GM19193 (cell line): ENCODE measurements around the gene MCRS1.

ENCODE experiments used
- POLR2A ChIP-seq: IDR thresholded peaks from 4 replicates; pipeline ENCODE4 v1.6.1; 2011; ENCODE audit not compliant: insufficient read depth, insufficient read length; ENCODE audit errors: extremely low read depth

MCRS1 gene

GRCh38 chr12:49564686-49565405, 3.1 kb downstream of the MCRS1 start:
- TF ChIP-seq POLR2A, result peak; percentile 20

- no peak for TF ChIP-seq POLR2A
Observed at GRCh38 chr12:49563951-49564685, 3.8 kb downstream of the MCRS1 start.

GRCh38 chr12:49562831-49563230, 5.1 kb downstream of the MCRS1 start:
- TF ChIP-seq POLR2A, result no peak

- no peak for TF ChIP-seq POLR2A
Observed at GRCh38 chr12:49562233-49562632, 5.7 kb downstream of the MCRS1 start.

DNA sequence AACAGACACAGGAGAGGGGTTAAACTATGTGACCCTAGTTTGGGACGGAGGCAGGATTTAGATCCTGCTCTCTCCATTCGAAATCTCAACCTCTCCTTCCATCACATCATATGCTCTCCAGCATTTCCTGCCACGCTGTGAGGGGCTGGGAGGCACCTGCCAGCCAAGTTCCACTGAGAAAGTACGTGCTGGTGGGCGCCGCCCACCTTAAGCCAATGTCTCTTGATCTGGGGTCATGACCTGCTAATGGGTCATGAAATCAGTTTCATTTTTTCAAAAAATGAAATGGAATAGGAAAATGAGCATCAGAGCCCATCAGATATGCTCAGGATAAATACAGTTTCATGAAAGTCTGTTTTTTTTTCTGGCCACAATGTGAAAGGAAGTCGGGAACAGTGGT, 7.2 kb downstream of the MCRS1 start:
- no peak for TF ChIP-seq POLR2A

- no peak for TF ChIP-seq POLR2A
Observed at GRCh38 chr12:49559011-49559675, 8.8 kb downstream of the MCRS1 start.

- TF ChIP-seq POLR2A, result no peak
Observed at GRCh38 chr12:49558526-49558925, 9.4 kb downstream of the MCRS1 start.

GRCh38 chr12:49557917-49558215, 10.1 kb downstream of the MCRS1 start:
- no peak for TF ChIP-seq POLR2A

GRCh38 chr12:49557187-49557916, 10.6 kb downstream of the MCRS1 start:
- TF ChIP-seq POLR2A, result peak; percentile 27

DNA sequence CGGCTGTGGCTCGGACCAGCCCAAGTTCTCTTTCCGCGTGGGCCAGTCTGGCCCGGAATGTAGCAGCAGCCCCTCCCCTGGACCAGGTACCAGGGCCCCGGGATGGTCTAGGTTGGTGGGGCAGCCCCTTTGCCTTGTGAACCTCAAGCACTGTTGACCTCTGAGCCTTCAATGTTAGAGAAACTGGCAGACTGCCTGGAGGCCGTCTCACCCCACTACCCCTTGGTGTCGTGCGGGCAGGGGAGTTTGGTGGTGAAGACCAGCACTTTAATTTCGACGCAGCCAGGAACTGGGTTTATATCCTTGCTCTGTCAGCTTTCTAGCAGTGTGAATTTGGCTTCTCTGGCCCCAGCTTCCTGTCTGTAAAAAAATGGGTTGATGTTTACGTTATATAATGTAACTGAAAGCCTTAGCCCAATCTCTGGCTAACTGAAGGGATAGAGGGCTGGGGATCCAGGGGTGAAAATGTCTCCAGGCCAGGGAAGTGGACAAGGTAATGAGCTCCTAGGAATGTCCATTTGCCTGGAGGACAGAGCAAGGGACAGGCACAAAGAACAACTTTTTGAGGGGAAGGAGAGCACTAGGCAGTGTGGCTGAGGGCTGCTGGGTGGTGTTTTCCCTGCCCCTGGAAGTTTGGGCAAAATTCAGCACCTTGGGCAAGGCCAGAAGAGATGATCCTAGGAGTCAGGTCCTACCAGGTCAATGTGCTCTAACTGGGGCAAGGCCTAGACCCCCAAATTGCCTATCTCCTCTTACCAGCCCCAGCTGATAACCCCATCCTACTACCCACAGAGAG, 11.4 kb downstream of the MCRS1 start:
- no peak for TF ChIP-seq POLR2A

DNA sequence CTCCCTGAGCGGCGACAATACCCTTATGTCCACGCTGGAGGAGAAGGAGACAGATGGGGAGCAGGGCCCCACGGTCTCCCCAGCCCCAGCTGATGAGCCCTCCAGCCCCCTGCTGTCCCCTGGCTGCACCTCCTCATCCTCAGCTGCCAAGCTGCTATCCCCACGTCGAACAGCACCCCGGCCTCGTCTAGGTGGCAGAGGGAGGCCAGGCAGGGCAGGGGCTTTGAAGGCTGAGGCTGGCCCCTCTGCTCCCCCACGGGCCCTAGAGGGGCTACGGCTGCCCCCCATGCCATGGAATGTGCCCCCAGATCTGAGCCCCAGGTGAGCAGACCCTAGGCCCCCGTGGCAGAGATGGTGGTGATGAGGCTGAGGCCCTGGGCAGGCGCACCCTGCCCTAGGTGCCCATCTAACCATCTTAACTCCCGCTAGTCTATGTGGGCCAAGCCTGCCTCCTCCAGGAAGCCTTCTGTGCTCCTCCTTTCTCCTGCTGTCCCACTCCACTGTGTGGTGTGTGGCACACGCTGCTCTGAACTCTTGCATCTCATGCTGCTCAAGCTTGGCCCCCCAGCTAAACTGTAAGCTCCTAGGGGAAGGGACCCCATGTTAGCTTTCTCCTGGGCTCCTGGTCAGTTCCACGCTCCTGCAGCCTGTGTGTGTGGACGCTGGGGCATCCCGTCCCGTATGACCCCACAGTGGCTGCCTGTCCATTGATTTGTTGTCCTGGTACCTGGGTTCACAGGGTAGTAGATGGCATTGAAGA, 12.1 kb downstream of the MCRS1 start:
- TF ChIP-seq POLR2A, result no peak

DNA sequence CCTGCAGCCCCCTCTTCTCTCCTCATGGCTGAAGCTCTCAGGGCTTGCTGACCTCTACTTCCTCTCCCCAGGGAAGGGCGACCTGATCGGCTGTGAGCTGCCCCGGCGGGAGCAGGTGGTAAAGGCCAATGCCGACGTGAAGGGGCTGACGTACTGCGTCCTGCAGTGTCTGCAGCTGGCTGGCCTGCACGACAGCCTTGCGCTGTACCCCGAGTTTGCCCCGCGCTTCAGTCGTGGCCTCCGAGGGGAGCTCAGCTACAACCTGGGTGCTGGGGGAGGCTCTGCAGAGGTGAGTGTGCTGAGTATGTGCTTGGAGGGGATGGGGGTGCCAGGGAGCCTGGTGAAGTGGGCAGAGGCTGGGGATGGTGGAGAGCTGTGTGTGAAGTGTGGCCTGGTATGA, 13.7 kb downstream of the MCRS1 start:
- no peak for TF ChIP-seq POLR2A

DNA sequence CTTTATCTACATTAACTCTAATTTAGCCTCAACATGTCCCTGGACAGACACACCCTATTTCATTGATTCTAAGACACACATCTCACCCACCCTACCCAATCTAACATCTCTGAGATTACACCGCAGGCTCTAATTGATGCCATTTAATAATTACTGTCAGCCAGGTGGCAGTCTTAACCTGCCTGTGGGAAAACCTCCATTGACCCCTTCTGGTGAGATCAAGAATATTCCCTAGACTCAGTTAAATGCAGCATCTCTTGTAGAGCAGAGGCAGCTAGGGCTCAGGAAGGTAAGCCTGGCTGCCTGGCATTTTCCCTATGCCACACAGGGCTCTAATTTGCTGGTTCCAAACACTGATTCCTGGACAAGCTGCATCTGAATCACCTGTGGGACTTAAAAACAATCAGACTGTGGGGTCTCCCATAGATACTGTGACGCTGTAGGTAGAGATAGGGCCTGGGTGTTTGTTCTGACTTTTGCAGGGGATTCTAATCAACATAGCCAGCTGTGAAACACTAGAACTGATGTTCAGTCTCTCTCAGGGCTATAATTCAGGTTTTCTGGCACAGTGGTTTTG, 14.3 kb downstream of the MCRS1 start:
- no peak for TF ChIP-seq POLR2A
